ENCODE measurements around the gene WDR4.
A peak's percentile ranks its signal among the peaks of the same experiment; 100 is the strongest.
"Not testable (repeated sequence)": the region's sequence is repeated elsewhere in the genome, so short reads cannot be mapped to it uniquely, and the experiment has no call there.

WDR4 gene

GRCh38 chr21:42878993-42879787 lies at the start of gene WDR4:
Gene WDR4, minus strand, starts transcription at chr21:42879539. Its CDS starts 44 bp downstream, at chr21:42879495.
- peak; percentile 98 for DNase-seq

GRCh38 chr21:42927474-42928200 lies 48.3 kb upstream of the WDR4 start:
- not testable (repeated sequence) for DNase-seq

GRCh38 chr21:42925114-42925926 lies 46.0 kb upstream of the WDR4 start, which contains the start of gene ERVH48-1:
Gene ERVH48-1, minus strand, starts transcription at chr21:42925630. Its CDS starts 6,624 bp downstream, at chr21:42919006.
- no peak for DNase-seq

- DNase-seq, result no peak
These were observed 45.1 kb upstream of the WDR4 start for GRCh38 chr21:42924433-42924751.

- DNase-seq, result peak; percentile 93
These were observed 44.5 kb upstream of the WDR4 start for GRCh38 chr21:42923553-42924432.

GRCh38 chr21:42922918-42923317 lies 43.6 kb upstream of the WDR4 start:
- no peak for DNase-seq

GRCh38 chr21:42921927-42922326 lies 42.6 kb upstream of the WDR4 start:
- DNase-seq, result no peak

GRCh38 chr21:42918291-42918690 lies 39.0 kb upstream of the WDR4 start:
- DNase-seq, result no peak

GRCh38 chr21:42913476-42913875 lies 34.1 kb upstream of the WDR4 start:
- no peak for DNase-seq

- DNase-seq, result not testable (repeated sequence)
These were observed 32.6 kb upstream of the WDR4 start for GRCh38 chr21:42911920-42912319.

- DNase-seq, result not testable (repeated sequence)
These were observed 29.1 kb upstream of the WDR4 start for GRCh38 chr21:42908484-42908883.

GRCh38 chr21:42906233-42906632 lies 26.9 kb upstream of the WDR4 start:
- DNase-seq, result no peak

- no peak for DNase-seq
These were observed 25.9 kb upstream of the WDR4 start for GRCh38 chr21:42905195-42905594.

- DNase-seq, result no peak
These were observed 24.5 kb upstream of the WDR4 start for GRCh38 chr21:42903817-42904216.

GRCh38 chr21:42900446-42900845 lies 21.1 kb upstream of the WDR4 start:
- no peak for DNase-seq

- DNase-seq, result peak; percentile 100
These were observed 13.8 kb upstream of the WDR4 start, which contains the start of gene NDUFV3 for GRCh38 chr21:42892931-42893755. Gene NDUFV3, plus strand, starts transcription at chr21:42893309. Its CDS starts 25 bp downstream, at chr21:42893334.

GRCh38 chr21:42892582-42892930 lies 13.2 kb upstream of the WDR4 start:
- DNase-seq, result no peak

- no peak for DNase-seq
These were observed 8.0 kb upstream of the WDR4 start for GRCh38 chr21:42887326-42887725.

GRCh38 chr21:42883921-42884320 lies 4.6 kb upstream of the WDR4 start:
- DNase-seq, result no peak

- DNase-seq, result no peak
These were observed 1.0 kb upstream of the WDR4 start for GRCh38 chr21:42880352-42880751.

GRCh38 chr21:42878678-42878992 lies 704 bp downstream of the WDR4 start:
- no peak for DNase-seq

GRCh38 chr21:42875811-42876210 lies 3.5 kb downstream of the WDR4 start:
- not testable (repeated sequence) for DNase-seq
